Measurements from ENCODE around the gene TNFAIP3.

Gene TNFAIP3

GRCh38 chr6:137827977-137828810, 38.9 kb upstream of the TNFAIP3 start:
- no peak for TF ChIP-seq LEF1 (IDR thresholded peaks at IDR 0.05; ENCODE audit: borderline replicate concordance)
- no peak for TF ChIP-seq SP1 (IDR thresholded peaks at IDR 0.05)
- no peak for DNase-seq (ENCODE audit: extremely low spot score)
- ChIA-PET POLR2A (no interaction called here), CTCF (no interaction called here)

GRCh38 chr6:137829641-137830083, 37.4 kb upstream of the TNFAIP3 start:
- POLR2A ChIA-PET, result no interaction called here
- CTCF ChIA-PET, result no interaction called here
- TF ChIP-seq ZNF384 (IDR thresholded peaks at IDR 0.05) (no peak), ELF4 (IDR thresholded peaks at IDR 0.05) (no peak), FOXM1 (IDR thresholded peaks at IDR 0.05; ENCODE audit: borderline replicate concordance) (no peak), LEF1 (IDR thresholded peaks at IDR 0.05; ENCODE audit: borderline replicate concordance) (no peak), FOXA1 (IDR thresholded peaks at IDR 0.05) (no peak)
- DNase-seq (ENCODE audit: extremely low spot score), result no peak

GRCh38 chr6:137830511-137830911, 36.5 kb upstream of the TNFAIP3 start:
- no peak for TF ChIP-seq ELF4 (IDR thresholded peaks at IDR 0.05)
- no peak for TF ChIP-seq CTBP1 (IDR thresholded peaks at IDR 0.05; ENCODE audit: borderline replicate concordance)
- TF ChIP-seq ZNF384 (IDR thresholded peaks at IDR 0.05), result no peak
- TF ChIP-seq L3MBTL2 (conservative IDR thresholded peaks at IDR 0.05), result no peak
- TF ChIP-seq BHLHE40 (IDR thresholded peaks at IDR 0.05; ENCODE audit: borderline replicate concordance), result no peak
- TF ChIP-seq TARDBP (IDR thresholded peaks at IDR 0.05), result no peak
- TF ChIP-seq, protein P1, sequence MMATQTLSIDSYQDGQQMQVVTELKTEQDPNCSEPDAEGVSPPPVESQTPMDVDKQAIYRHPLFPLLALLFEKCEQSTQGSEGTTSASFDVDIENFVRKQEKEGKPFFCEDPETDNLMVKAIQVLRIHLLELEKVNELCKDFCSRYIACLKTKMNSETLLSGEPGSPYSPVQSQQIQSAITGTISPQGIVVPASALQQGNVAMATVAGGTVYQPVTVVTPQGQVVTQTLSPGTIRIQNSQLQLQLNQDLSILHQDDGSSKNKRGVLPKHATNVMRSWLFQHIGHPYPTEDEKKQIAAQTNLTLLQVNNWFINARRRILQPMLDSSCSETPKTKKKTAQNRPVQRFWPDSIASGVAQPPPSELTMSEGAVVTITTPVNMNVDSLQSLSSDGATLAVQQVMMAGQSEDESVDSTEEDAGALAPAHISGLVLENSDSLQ (IDR thresholded peaks at IDR 0.05), result no peak
- TF ChIP-seq NFRKB (IDR thresholded peaks at IDR 0.05), result no peak
- TF ChIP-seq FOXM1 (IDR thresholded peaks at IDR 0.05; ENCODE audit: borderline replicate concordance), result no peak
- no peak for TF ChIP-seq FOXK2 (IDR thresholded peaks at IDR 0.05)
- ChIA-PET POLR2A (no interaction called here), CTCF (interaction anchor here (0.5 kb wide), 1 partner anchor 174 kb away, joined by 4 read pairs; no protein-coding TSS in a partner anchor)
- no peak for DNase-seq (ENCODE audit: extremely low spot score)

DNA sequence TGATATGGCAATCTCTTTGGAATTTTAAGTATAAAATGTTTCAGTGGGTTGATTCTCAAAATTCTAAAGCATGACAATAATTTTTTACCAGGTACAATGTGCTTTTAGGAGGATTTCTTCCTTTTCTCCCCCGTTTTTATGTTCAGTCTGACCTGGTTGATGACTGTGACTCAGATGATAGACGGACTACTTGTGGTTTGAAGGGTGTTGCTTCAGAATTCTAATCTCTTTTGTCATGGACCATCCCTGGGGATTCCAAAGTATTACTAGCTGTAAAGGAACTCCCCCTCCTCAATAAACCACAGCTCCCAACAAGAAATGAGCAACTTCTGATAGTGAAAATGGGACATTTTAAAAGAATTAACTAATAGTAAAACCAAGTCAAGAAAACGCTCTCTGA, 34.9 kb upstream of the TNFAIP3 start:
- no peak for DNase-seq (ENCODE audit: extremely low spot score)
- TF ChIP-seq FOXM1 (IDR thresholded peaks at IDR 0.05; ENCODE audit: borderline replicate concordance) (no peak), HDGF (IDR thresholded peaks at IDR 0.05; ENCODE audit: borderline replicate concordance) (no peak), ELF4 (IDR thresholded peaks at IDR 0.05) (no peak), LEF1 (IDR thresholded peaks at IDR 0.05; ENCODE audit: borderline replicate concordance) (no peak), SP1 (IDR thresholded peaks at IDR 0.05) (no peak), FOXA1 (IDR thresholded peaks at IDR 0.05) (no peak), FOXK2 (IDR thresholded peaks at IDR 0.05) (no peak), CTBP1 (IDR thresholded peaks at IDR 0.05; ENCODE audit: borderline replicate concordance) (no peak), ZNF384 (IDR thresholded peaks at IDR 0.05) (no peak), SUZ12 (IDR thresholded peaks at IDR 0.05) (no peak)
- ChIA-PET POLR2A (no interaction called here), CTCF (interaction anchor here (0.8 kb wide), 1 partner anchor 172 kb away, joined by 4 read pairs; no protein-coding TSS in a partner anchor)

- ChIA-PET CTCF (no interaction called here), POLR2A (no interaction called here)
- no peak for DNase-seq (ENCODE audit: extremely low spot score)
- TF ChIP-seq ZNF384 (IDR thresholded peaks at IDR 0.05) (no peak), TARDBP (IDR thresholded peaks at IDR 0.05) (no peak), FOXA1 (IDR thresholded peaks at IDR 0.05) (no peak), ELF4 (IDR thresholded peaks at IDR 0.05) (no peak), HDGF (IDR thresholded peaks at IDR 0.05; ENCODE audit: borderline replicate concordance) (no peak), FOXM1 (IDR thresholded peaks at IDR 0.05; ENCODE audit: borderline replicate concordance) (no peak), SP1 (IDR thresholded peaks at IDR 0.05) (no peak), FOXK2 (IDR thresholded peaks at IDR 0.05) (no peak), CTBP1 (IDR thresholded peaks at IDR 0.05; ENCODE audit: borderline replicate concordance) (no peak), LEF1 (IDR thresholded peaks at IDR 0.05; ENCODE audit: borderline replicate concordance) (no peak), ARNT (IDR thresholded peaks at IDR 0.05) (no peak), NFRKB (IDR thresholded peaks at IDR 0.05) (no peak), L3MBTL2 (conservative IDR thresholded peaks at IDR 0.05) (no peak), SUZ12 (IDR thresholded peaks at IDR 0.05) (no peak), BHLHE40 (IDR thresholded peaks at IDR 0.05; ENCODE audit: borderline replicate concordance) (no peak)
- TF ChIP-seq, protein P1 (IDR thresholded peaks at IDR 0.05), result no peak
These were observed 32.6 kb upstream of the TNFAIP3 start for GRCh38 chr6:137834508-137834907.

DNA sequence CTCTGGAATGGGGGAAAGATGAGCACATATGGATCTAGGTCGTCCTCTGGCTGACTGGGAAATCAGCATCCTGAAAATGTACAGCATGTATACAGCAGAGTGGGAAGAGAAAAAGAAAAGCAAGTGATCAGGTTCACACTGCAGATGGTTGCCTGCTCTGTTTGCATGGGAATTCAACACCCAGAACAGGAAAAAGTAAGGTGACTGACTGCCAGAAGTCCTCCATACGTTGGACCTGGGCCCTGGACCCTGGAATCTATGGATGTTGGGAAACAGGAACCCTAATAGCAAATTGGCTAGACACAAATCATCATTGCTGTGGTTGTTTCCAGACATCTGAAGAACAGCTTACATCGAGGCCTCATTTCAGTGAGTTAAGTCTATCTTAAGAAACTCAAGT, 30.3 kb upstream of the TNFAIP3 start:
- POLR2A ChIA-PET, result no interaction called here
- CTCF ChIA-PET, result no interaction called here
- TF ChIP-seq SP1 (IDR thresholded peaks at IDR 0.05) (no peak), FOXA1 (IDR thresholded peaks at IDR 0.05) (no peak), L3MBTL2 (conservative IDR thresholded peaks at IDR 0.05) (no peak), SUZ12 (IDR thresholded peaks at IDR 0.05) (no peak), TARDBP (IDR thresholded peaks at IDR 0.05) (no peak), HDGF (IDR thresholded peaks at IDR 0.05; ENCODE audit: borderline replicate concordance) (no peak), ZNF384 (IDR thresholded peaks at IDR 0.05) (no peak), ELF4 (IDR thresholded peaks at IDR 0.05) (no peak), NFRKB (IDR thresholded peaks at IDR 0.05) (no peak), ARNT (IDR thresholded peaks at IDR 0.05) (no peak), LEF1 (IDR thresholded peaks at IDR 0.05; ENCODE audit: borderline replicate concordance) (no peak), BHLHE40 (IDR thresholded peaks at IDR 0.05; ENCODE audit: borderline replicate concordance) (no peak), FOXK2 (IDR thresholded peaks at IDR 0.05) (no peak), CTBP1 (IDR thresholded peaks at IDR 0.05; ENCODE audit: borderline replicate concordance) (no peak), FOXM1 (IDR thresholded peaks at IDR 0.05; ENCODE audit: borderline replicate concordance) (no peak)
- TF ChIP-seq, protein P1 (IDR thresholded peaks at IDR 0.05), result no peak
- no peak for DNase-seq (ENCODE audit: extremely low spot score)

Data from HEK293T (cell line).